K562 (cell line): ENCODE data around the gene DBNDD2. TPM values are rescaled to one million over a fixed set of nuclear protein-coding genes. Genes with fewer than 3 reads are reported as not detected.
A peak's percentile ranks its signal among the peaks of the same experiment; 100 is the strongest.

ENCODE experiments used
- ATAC-seq: fragments of 200-7000 bp; cut with Tn5 transposase; 3 replicates; pipeline ENCODE4 v1.9.1; 2020; ENCODE audit warnings: moderate library complexity
- BruUV-seq: library from RNA; stranded (reverse); fragments of 400-500 nt; replicated peaks from 2 replicates; lab custom pipeline; 2021; lab: Mats Ljungman, UMichigan
- CTCF ChIA-PET: fragments of 300-600 bp; formaldehyde crosslinking; extraction: SDS; loops from one replicate; lab custom pipeline; 2021; ENCODE audit warnings: low intra/inter-chr PET ratio; lab: Yijun Ruan, JAX
- POLR2A ChIA-PET: fragments of 300-600, 350-650 bp; sonication (Branson Sonifier 250); formaldehyde crosslinking; extraction: SDS; loops from one replicate; lab custom pipeline; 2021; ENCODE audit warnings: antibody characterized with exemption, inconsistent platforms; lab: Yijun Ruan, JAX
- DNase-seq, 4 experiments: peaks; one replicate each; pipeline versions ENCODE4 v3.0.0 to v3.0.0-alpha.2; 2011 to 2018; ENCODE audit warnings: low spot score in 3 of 4, mixed read lengths in 3 of 4; ENCODE audit errors: extremely low read depth in 1 of 4
- FAIRE-seq: peaks from 2 replicates; lab custom pipeline; 2011; peaks lifted over from hg19 to GRCh38; lab: Jason Lieb, UNC
- H2AFZ ChIP-seq: 2 replicates; pipeline ENCODE4 v1.6.0; 2011; ENCODE audit warnings: low read depth, low read length, control low read depth, inconsistent platforms
- H3K27ac ChIP-seq: fragments of 200-600 bp; 3 replicates; pipeline ENCODE4 v1.8.0; 2011; ENCODE audit warnings: low read depth, mild to moderate bottlenecking, control low read depth, inconsistent platforms, low read length, moderate library complexity, mixed read lengths; ENCODE audit errors: extremely low read depth
- H3K27me3 ChIP-seq, 2 experiments: fragments of 300-600 bp in 1 of 2; 2 replicates in 1 of 2; 3 replicates in 1 of 2; pipeline versions ENCODE4 v1.6.0 to v1.8.0; 2011; ENCODE audit warnings: inconsistent platforms in 2 of 2, low read length in 2 of 2, mild to moderate bottlenecking in 1 of 2, mixed read lengths in 1 of 2, moderate library complexity in 1 of 2; ENCODE audit not compliant: control insufficient read depth in 2 of 2, insufficient read depth in 2 of 2
- H3K36me3 ChIP-seq: fragments of 300-600 bp; 3 replicates; pipeline ENCODE4 v1.8.0; 2011; ENCODE audit warnings: mild to moderate bottlenecking, low read length, inconsistent platforms; ENCODE audit not compliant: control insufficient read depth, insufficient read depth
- H3K4me1 ChIP-seq, 2 experiments: fragments of 200-600 bp in 1 of 2; replicated peaks in 1 of 2; 2 replicates in 1 of 2; 3 replicates in 1 of 2; pipeline versions ENCODE4 v1.5.1 to v1.8.0; 2011; ENCODE audit warnings: inconsistent platforms in 2 of 2, low read length in 2 of 2, mild to moderate bottlenecking in 1 of 2, mixed read lengths in 1 of 2, moderate library complexity in 1 of 2; ENCODE audit not compliant: control insufficient read depth in 2 of 2, insufficient read depth in 2 of 2
- H3K4me2 ChIP-seq: 2 replicates; pipeline ENCODE4 v1.6.1; 2011; ENCODE audit warnings: low read length, control low read depth, inconsistent platforms, mixed read lengths; ENCODE audit not compliant: insufficient read depth
- H3K4me3 ChIP-seq: fragments of 200-600 bp; sonication (generic), shearing (Covaris generic); 2 replicates; pipeline ENCODE4 v1.5.1; 2016; ENCODE audit warnings: control low read depth, inconsistent platforms
- H3K79me2 ChIP-seq: fragments of 200-600 bp; 3 replicates; pipeline ENCODE4 v1.8.0; 2011; ENCODE audit warnings: low read length, inconsistent platforms; ENCODE audit not compliant: control insufficient read depth, insufficient read depth
- H3K9ac ChIP-seq, 2 experiments: 2 replicates each; pipeline versions ENCODE4 v1.6.0 to v1.6.1; 2011; ENCODE audit warnings: low read depth in 2 of 2, low read length in 2 of 2, control low read depth in 1 of 2, inconsistent platforms in 1 of 2, mild to moderate bottlenecking in 1 of 2, mixed read lengths in 1 of 2; ENCODE audit not compliant: insufficient read depth in 1 of 2
- H3K9me1 ChIP-seq: one replicate; pipeline ENCODE4 v1.6.0; 2011; ENCODE audit warnings: inconsistent platforms, mild to moderate bottlenecking, low read length, moderate library complexity; ENCODE audit not compliant: control insufficient read depth, insufficient read depth
- H3K9me3 ChIP-seq: replicated peaks from 2 replicates; pipeline ENCODE4 v1.5.1; 2011; ENCODE audit warnings: low read depth, low read length, inconsistent platforms; ENCODE audit not compliant: control insufficient read depth, insufficient read depth
- H4K20me1 ChIP-seq: replicated peaks from 2 replicates; pipeline ENCODE4 v1.6.1; 2011; ENCODE audit warnings: low read length, inconsistent platforms, mixed read lengths; ENCODE audit not compliant: control insufficient read depth, insufficient read depth
- ATF3 ChIP-seq, 2 experiments: fragments of 450-650 bp in 1 of 2; sonication (generic) in 1 of 2; formaldehyde crosslinking in 1 of 2; IDR thresholded peaks in 1 of 2; conservative IDR thresholded peaks in 1 of 2; 2 replicates each; pipeline versions ENCODE4 v1.6.1 to v1.8.1; 2016 to 2023; ENCODE audit warnings: mild to moderate bottlenecking in 2 of 2, moderate library complexity in 2 of 2, inconsistent platforms in 1 of 2, missing genetic modification reagents in 1 of 2
- CBX5 ChIP-seq: IDR thresholded peaks from 2 replicates; pipeline ENCODE4 v1.6.1; 2014; ENCODE audit warnings: low read depth, borderline replicate concordance
- CREM ChIP-seq: IDR thresholded peaks from 2 replicates; pipeline ENCODE4 v1.6.1; 2014; ENCODE audit warnings: antibody characterized with exemption, low read depth
- ETS2 ChIP-seq: IDR thresholded peaks from 2 replicates; pipeline ENCODE4 v1.6.1; 2016; ENCODE audit warnings: borderline replicate concordance, missing genetic modification characterization, mild to moderate bottlenecking, moderate library complexity, missing compliant biosample characterization; ENCODE audit not compliant: poor library complexity, severe bottlenecking
- FOS ChIP-seq: IDR thresholded peaks from 3 replicates; pipeline ENCODE4 v1.6.1; 2011; ENCODE audit not compliant: insufficient read length; ENCODE audit errors: extremely low read depth
- MTA1 ChIP-seq: fragments of 450-650 bp; IDR thresholded peaks from 2 replicates; pipeline ENCODE4 v1.6.1; 2017; ENCODE audit warnings: borderline replicate concordance
- PHF20 ChIP-seq: fragments of 450-650 bp; IDR thresholded peaks from 2 replicates; pipeline ENCODE4 v1.6.1; 2018; ENCODE audit not compliant: partially characterized antibody
- RAD51 ChIP-seq: fragments of 450-650 bp; IDR thresholded peaks from 2 replicates; pipeline ENCODE4 v1.7.1; 2016; ENCODE audit warnings: low read depth, mild to moderate bottlenecking, borderline replicate concordance
- SETDB1 ChIP-seq: IDR thresholded peaks from one replicate; pipeline ENCODE4 v1.6.1; 2012; ENCODE audit warnings: low read length, control low read depth, inconsistent platforms
- SPI1 ChIP-seq: IDR thresholded peaks from 2 replicates; pipeline ENCODE4 v1.6.1; 2011; ENCODE audit warnings: low read depth, low read length, control low read depth, borderline replicate concordance
- TSC22D4 ChIP-seq: fragments of 450-650 bp; IDR thresholded peaks from 2 replicates; pipeline ENCODE4 v1.6.1; 2016; ENCODE audit warnings: missing genetic modification characterization, missing biosample characterization, control low read depth
- ZBTB11 ChIP-seq, 3 experiments: fragments of 200-800 bp in 1 of 3; fragments of 250-450 bp in 1 of 3; fragments of 450-650 bp in 1 of 3; sonication (Bioruptor Pico) in 1 of 3; sonication (Bioruptor generic) in 1 of 3; formaldehyde crosslinking in 1 of 3; IDR thresholded peaks; 2 replicates each; pipeline versions ENCODE4 v1.6.1 to v1.8.0; 2016 to 2022; ENCODE audit warnings: mild to moderate bottlenecking in 2 of 3, missing genetic modification characterization in 2 of 3, missing compliant biosample characterization in 1 of 3, moderate library complexity in 1 of 3
- ZNF280B ChIP-seq: fragments of 250-450 bp; sonication (Bioruptor Pico); IDR thresholded peaks from 2 replicates; pipeline ENCODE4 v1.5.1; 2021; ENCODE audit warnings: mild to moderate bottlenecking
- ZNF347 ChIP-seq: fragments of 450-650 bp; formaldehyde crosslinking; IDR thresholded peaks from 2 replicates; pipeline ENCODE4 v1.4.0; 2020; ENCODE audit warnings: low read depth, mild to moderate bottlenecking, moderate library complexity
- ZNF561 ChIP-seq: fragments of 450-650 bp; formaldehyde crosslinking; conservative IDR thresholded peaks from 2 replicates; pipeline ENCODE4 v1.4.0; 2020; ENCODE audit warnings: mild to moderate bottlenecking, moderate library complexity
- ZNF79 ChIP-seq: fragments of 250-450 bp; sonication (Bioruptor Pico); IDR thresholded peaks from 2 replicates; pipeline ENCODE4 v1.4.0; 2020; ENCODE audit warnings: low read depth, mild to moderate bottlenecking, moderate library complexity
- WGBS: fragments of 100-300 bp; shearing (Covaris generic); methylation state at CpG from one replicate; pipeline ENCODE4 v1.1.6; 2016; ENCODE audit warnings: low coverage, mixed read lengths; ENCODE audit not compliant: insufficient coverage; ENCODE audit errors: missing lambda C conversion rate; 5-methylcytosine and 5-hydroxymethylcytosine counted together
- in situ Hi-C: fragments of 300-500 bp; cut with MboI; formaldehyde crosslinking; loops from 4 replicates; pipeline ENCODE4 v1.15.0; 2018; ENCODE audit warnings: inconsistent platforms, mixed read lengths
- intact Hi-C: fragments of 100-400 bp; cut with micrococcal nuclease; formaldehyde crosslinking; loops from 2 replicates; pipeline ENCODE4 v1.14.2; 2022
- polyA plus RNA-seq, 8 experiments: library from polyadenylated mRNA; depleted of rRNA in 4 of 8; stranded (reverse) in 5 of 8; unstranded in 3 of 8; fragments of >200 nt; fragmentation: Nextera tagmentation in 2 of 8; fragmentation: Illumina TruSeq in 1 of 8; extraction: Ambion mirVana in 2 of 8; extraction: Trizol in 1 of 8; gene quantifications; 2 replicates each; pipeline versions ENCODE4 v1.2.1 to v1.2.3, GENCODE V29; 2011 to 2014; ENCODE audit warnings: inconsistent platforms in 1 of 8, missing spikeins in 1 of 8
- total RNA-seq, 7 experiments: library from RNA; depleted of rRNA in 6 of 7; stranded (reverse); fragments of >200 nt in 6 of 7; fragmentation: Illumina TruSeq in 2 of 7; extraction: Trizol in 2 of 7; gene quantifications; 2 replicates each; pipeline versions ENCODE4 v1.2.1 to v1.2.3, GENCODE V29; 2011 to 2021; ENCODE audit warnings: low replicate concordance in 1 of 7

The DBNDD2 gene
- total and polyA plus RNA-seq, 9 of the 15 experiments (the other 6 are each of a cell fraction or from before 2014, with no cell fraction given): 12.8 to 64.0 (median 35.8) TPM

- Histone ChIP-seq H3K27ac (no peak overlapping the region), H3K79me2 (no peaks in the 10 kb centered on the region), H3K4me1 (no peaks in the 10 kb centered on the region), H3K9me1 (no peaks in the 10 kb centered on the region), H3K9ac (no peak overlapping the region), H4K20me1 (no peaks in the 10 kb centered on the region), H3K4me3 (no peak overlapping the region), H3K36me3 (no peaks in the 10 kb centered on the region), H3K9me3 (no peaks in the 10 kb centered on the region), H3K4me2 (no peak overlapping the region), H3K27me3 (peaks cover 7 to 24% of the 10 kb centered on the region in 2 experiments; a peak in 4 of 5 replicates), H2AFZ (peak overlapping the region; percentile 30; the same call in 1 of the 2 replicates)
- intact Hi-C loops: no loop called here
- CTCF ChIA-PET: interaction anchor here (0.6 to 1.3 kb wide), 4 partner anchors 76 to 323 kb away, joined by 3 to 8 read pairs (median 8); no protein-coding TSS in a partner anchor
- POLR2A ChIA-PET: interaction anchor here (0.5 to 2.2 kb wide), 4 partner anchors 10 to 131 kb away, joined by 3 to 6 read pairs (median 4); no protein-coding TSS in a partner anchor
- FAIRE-seq: no peak
- ATAC-seq: no peak
- DNase-seq: no peak
- in situ Hi-C loops: no loop called here
- 22% methylated on average over 3 of the region's 3 CpGs for WGBS
- no TSS peak for BruUV-seq
- peak; percentile 45 for TF ChIP-seq ATF3 (IDR thresholded peaks at IDR 0.05)
- no peak for TF ChIP-seq ATF3 (CRISPR knock-in tag; conservative IDR thresholded peaks at IDR 0.05)
- no peak for TF ChIP-seq ZNF347 (CRISPR knock-in tag)
- no peak for TF ChIP-seq ZNF561 (CRISPR knock-in tag)
- TF ChIP-seq MTA1: peak; percentile 23; the same call in 1 of the 2 replicates
- TF ChIP-seq CBX5: no peak
- TF ChIP-seq TSC22D4: no peak
- TF ChIP-seq FOS: no peak
- no peak for TF ChIP-seq RAD51
- TF ChIP-seq SETDB1: no peak
- TF ChIP-seq ZNF280B (CRISPR knock-in tag): no peak
- TF ChIP-seq CREM: peak; percentile 68
- no peak for TF ChIP-seq ETS2 (tag)
- no peak for TF ChIP-seq ZBTB11 (CRISPR knock-in tag; IDR thresholded peaks at IDR 0.05)
- no peak for TF ChIP-seq SPI1
- no peak for TF ChIP-seq PHF20
- no peak for TF ChIP-seq ZNF79 (CRISPR knock-in tag)
Observed at GRCh38 chr20:45449528-45449927, 41.4 kb downstream of the DBNDD2 start.
